ENCODE data around the gene KRT72.

DNA sequence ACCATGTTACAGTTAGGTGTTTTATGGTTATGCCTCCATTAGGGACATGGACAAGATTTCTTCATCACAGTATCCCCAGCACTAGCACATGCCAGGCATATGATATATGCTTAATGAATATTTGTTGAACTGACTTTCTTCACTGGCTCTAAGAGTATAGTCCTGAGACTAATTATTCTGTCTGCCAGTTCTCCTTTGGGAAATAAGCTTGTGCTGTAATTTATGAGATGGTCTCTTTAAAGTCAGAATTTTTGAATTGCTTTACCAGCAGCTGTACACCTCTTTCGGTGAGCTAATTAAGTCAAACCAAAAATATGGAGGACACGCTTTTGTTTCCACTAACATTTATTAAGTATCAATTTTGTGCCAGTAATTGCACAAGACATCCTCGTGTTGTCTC lies 4.8 kb upstream of the KRT72 start:
- no peak for TF ChIP-seq EZH2 (IDR thresholded peaks at IDR 0.05; ENCODE audit: insufficient read depth, poor library complexity, severe bottlenecking)
- TF ChIP-seq EZH2phosphoT487 (IDR thresholded peaks at IDR 0.05; ENCODE audit: insufficient read depth, low read depth): no peak
